ENCODE data around the gene DPYD. TPM values are rescaled to one million over a fixed set of nuclear protein-coding genes. Genes with fewer than 3 reads are reported as not detected.

Gene DPYD
- total RNA-seq, 4 donors from 2014 or later: 30.6 to 58.4 (median 35.4) TPM

DNA sequence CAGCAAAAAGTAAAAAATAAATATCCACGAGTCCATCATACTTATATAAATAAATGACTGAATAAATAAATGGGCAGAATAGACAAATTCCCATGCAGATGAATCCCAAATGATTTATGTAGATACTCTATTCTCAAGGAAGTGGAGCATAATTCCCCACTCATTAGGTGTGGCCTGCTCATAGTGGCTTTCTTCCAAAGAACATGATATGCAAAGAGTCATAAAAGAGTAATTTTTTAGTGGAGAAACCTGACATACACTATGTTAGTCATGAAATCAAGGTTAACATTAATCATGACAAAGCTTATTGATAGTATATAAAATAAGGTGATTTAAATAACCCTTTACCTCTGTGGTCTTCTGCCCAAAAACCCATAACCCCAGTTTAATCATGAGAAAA lies 298.9 kb downstream of the DPYD start:
- WGBS, 2 donors: 27 to 46% methylated on average over 1 of the region's 1 CpG
- peak overlapping the region in 2 of 4 donors; percentile 12 to 27 for H3K27ac ChIP-seq
- intact Hi-C loops (cut with DNase I): no loop called here
- no peak overlapping the region for H3K4me3 ChIP-seq
- no peaks in the 10 kb centered on the region for H3K9me3 ChIP-seq
- no peak for DNase-seq
- no peak for TF ChIP-seq POLR2A (IDR thresholded peaks at IDR 0.05)
- TF ChIP-seq, protein P1, sequence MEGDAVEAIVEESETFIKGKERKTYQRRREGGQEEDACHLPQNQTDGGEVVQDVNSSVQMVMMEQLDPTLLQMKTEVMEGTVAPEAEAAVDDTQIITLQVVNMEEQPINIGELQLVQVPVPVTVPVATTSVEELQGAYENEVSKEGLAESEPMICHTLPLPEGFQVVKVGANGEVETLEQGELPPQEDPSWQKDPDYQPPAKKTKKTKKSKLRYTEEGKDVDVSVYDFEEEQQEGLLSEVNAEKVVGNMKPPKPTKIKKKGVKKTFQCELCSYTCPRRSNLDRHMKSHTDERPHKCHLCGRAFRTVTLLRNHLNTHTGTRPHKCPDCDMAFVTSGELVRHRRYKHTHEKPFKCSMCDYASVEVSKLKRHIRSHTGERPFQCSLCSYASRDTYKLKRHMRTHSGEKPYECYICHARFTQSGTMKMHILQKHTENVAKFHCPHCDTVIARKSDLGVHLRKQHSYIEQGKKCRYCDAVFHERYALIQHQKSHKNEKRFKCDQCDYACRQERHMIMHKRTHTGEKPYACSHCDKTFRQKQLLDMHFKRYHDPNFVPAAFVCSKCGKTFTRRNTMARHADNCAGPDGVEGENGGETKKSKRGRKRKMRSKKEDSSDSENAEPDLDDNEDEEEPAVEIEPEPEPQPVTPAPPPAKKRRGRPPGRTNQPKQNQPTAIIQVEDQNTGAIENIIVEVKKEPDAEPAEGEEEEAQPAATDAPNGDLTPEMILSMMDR (IDR thresholded peaks at IDR 0.05): no peak
- no peaks in the 10 kb centered on the region for H3K36me3 ChIP-seq
- peaks cover 0 to 18% (median 9%) of the 10 kb centered on the region in 3 donors for H3K4me1 ChIP-seq
- no peaks in the 10 kb centered on the region for H3K27me3 ChIP-seq

DNA sequence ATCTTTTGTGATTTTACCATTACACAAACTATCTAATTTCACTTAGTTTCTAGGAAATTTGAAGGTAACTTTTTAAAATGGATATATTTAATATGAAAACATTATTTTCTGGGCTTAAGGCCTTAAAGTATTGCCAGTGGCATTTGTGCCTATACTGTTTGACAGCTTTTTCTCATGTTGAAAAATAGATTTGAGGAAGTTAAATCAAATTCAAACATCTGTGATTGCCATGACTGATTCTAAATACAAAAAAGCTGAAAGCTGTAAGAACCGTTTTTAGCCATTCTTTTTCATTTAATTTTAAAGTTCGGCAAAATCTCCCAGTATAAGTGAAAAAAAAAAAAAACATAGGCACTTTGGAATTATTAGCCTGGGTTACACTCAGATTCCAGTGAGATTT lies 301.1 kb downstream of the DPYD start:
- Histone ChIP-seq H3K9me3 (no peaks in the 10 kb centered on the region), H3K4me1 (peaks cover 0 to 18% (median 9%) of the 10 kb centered on the region in 3 donors), H3K27me3 (no peaks in the 10 kb centered on the region), H3K4me3 (no peak overlapping the region), H3K27ac (no peak overlapping the region), H3K36me3 (no peaks in the 10 kb centered on the region)
- no peak for TF ChIP-seq POLR2A (IDR thresholded peaks at IDR 0.05)
- TF ChIP-seq, protein P1 (IDR thresholded peaks at IDR 0.05): no peak
- DNase-seq: no peak
- intact Hi-C loops (cut with DNase I): no loop called here
- 88 to 98% methylated on average over 2 of the region's 2 CpGs for WGBS, 2 donors

DNA sequence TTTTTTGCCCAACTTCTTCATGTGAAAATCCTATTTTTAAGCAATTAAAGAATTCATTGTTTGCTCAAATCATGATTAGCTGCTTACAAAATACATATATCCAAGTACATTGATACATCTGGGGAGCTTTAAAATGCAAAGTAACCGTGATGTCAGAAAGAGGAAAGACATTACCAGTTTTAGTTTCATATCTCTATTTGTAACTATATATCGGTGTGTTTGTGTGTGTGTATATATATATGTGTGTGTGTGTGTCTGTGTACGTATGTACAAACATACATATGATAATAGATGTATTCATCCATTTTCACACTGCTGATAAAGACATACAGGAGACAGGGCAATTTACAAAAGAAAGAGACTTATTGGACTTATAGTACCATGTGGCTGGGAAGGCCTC lies 310.1 kb downstream of the DPYD start:
- Histone ChIP-seq H3K9me3 (no peaks in the 10 kb centered on the region), H3K4me1 (no peaks in the 10 kb centered on the region), H3K27ac (no peak overlapping the region), H3K36me3 (no peaks in the 10 kb centered on the region), H3K27me3 (no peaks in the 10 kb centered on the region), H3K4me3 (no peak overlapping the region)
- intact Hi-C loops (cut with DNase I): no loop called here
- WGBS, 2 donors: 76 to 79% methylated on average over 3 of the region's 3 CpGs
- TF ChIP-seq POLR2A (IDR thresholded peaks at IDR 0.05): no peak
- TF ChIP-seq, protein P1 (IDR thresholded peaks at IDR 0.05): no peak
- no peak for DNase-seq

DNA sequence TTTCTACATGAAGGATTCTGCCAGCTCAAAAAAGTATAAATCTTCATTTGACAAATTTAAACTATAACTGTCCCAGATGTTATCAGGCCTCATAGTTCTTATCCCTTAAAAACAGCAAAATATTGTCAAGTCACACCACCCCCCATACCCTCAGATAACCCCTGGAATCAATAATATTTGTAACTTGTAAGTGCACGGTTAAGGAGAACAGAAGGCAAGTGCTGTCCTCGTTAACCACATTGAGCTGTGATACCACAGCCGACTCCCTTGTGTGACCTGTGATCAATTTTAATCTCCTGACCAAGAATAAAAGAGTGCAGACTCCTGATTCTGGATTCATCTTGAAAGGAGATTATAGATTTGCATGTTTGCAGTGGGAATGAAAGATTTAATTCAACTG lies 310.7 kb downstream of the DPYD start:
- DNase-seq: no peak
- intact Hi-C loops (cut with DNase I): no loop called here
- no peak overlapping the region for H3K4me3 ChIP-seq
- no peak for TF ChIP-seq POLR2A (IDR thresholded peaks at IDR 0.05)
- TF ChIP-seq, protein P1 (IDR thresholded peaks at IDR 0.05): no peak
- H3K27ac ChIP-seq: no peak overlapping the region
- 83 to 84% methylated on average over 3 of the region's 3 CpGs for WGBS, 2 donors
- no peaks in the 10 kb centered on the region for H3K4me1 ChIP-seq
- no peaks in the 10 kb centered on the region for H3K27me3 ChIP-seq
- H3K36me3 ChIP-seq: no peaks in the 10 kb centered on the region
- H3K9me3 ChIP-seq: no peaks in the 10 kb centered on the region

DNA sequence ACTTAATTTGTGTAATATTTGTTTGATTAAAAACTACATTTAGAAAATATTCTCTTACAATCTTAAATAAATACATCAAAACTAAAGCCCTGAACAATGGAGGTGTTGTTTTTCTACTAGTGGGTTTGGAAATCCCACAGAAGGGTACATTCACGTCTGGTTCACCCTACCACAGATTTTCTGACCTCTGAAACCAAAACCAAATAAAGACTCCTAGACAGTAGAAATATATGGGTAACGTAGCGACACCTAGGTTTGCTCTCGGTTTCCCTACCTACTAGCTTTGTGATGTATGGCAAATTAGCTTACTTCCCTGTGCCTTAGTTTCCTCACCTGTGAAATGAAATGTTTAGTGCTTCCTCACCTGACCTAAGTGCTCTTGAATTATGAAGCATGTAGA lies 312.6 kb downstream of the DPYD start:
- no peak for DNase-seq
- Histone ChIP-seq H3K4me1 (no peaks in the 10 kb centered on the region), H3K4me3 (no peak overlapping the region), H3K27ac (no peak overlapping the region), H3K9me3 (no peaks in the 10 kb centered on the region), H3K36me3 (no peaks in the 10 kb centered on the region), H3K27me3 (no peaks in the 10 kb centered on the region)
- whole genome bisulfite sequencing, 2 donors: 83 to 90% methylated on average over 4 of the region's 4 CpGs
- intact Hi-C loops (cut with DNase I): no loop called here
- TF ChIP-seq, protein P1 (IDR thresholded peaks at IDR 0.05): no peak
- no peak for TF ChIP-seq POLR2A (IDR thresholded peaks at IDR 0.05)
